B cell (primary cell): ENCODE data around the gene BIK. TPM values are rescaled to one million over a fixed set of nuclear protein-coding genes. Genes with fewer than 3 reads are reported as not detected.
A peak's percentile ranks its signal among the peaks of the same experiment; 100 is the strongest.

Experiments
- ATAC-seq: fragments of 200-7000 bp; cut with Tn5 transposase; one replicate; pipeline ENCODE4 v1.10.0; 2021; ENCODE audit warnings: low read depth, mild to moderate bottlenecking, moderate number of reproducible peaks, moderate library complexity
- CTCF ChIA-PET: fragments of 350-600 bp; sonication (Branson Sonifier 250); formaldehyde crosslinking; loops from one replicate; lab custom pipeline; 2021; ENCODE audit warnings: antibody characterized with exemption, inconsistent platforms; lab: Charles Lee
- POLR2A ChIA-PET: fragments of 350-600 bp; sonication (Branson Sonifier 250); formaldehyde crosslinking; loops from one replicate; lab custom pipeline; 2021; ENCODE audit warnings: antibody characterized with exemption; lab: Charles Lee
- DNase-seq: peaks from one replicate; pipeline ENCODE4 v3.0.0; 2013
- H2AFZ ChIP-seq: 2 replicates; pipeline ENCODE4 v1.6.1; 2012; ENCODE audit warnings: mild to moderate bottlenecking, low read depth, low read length; ENCODE audit not compliant: insufficient read depth, poor library complexity, severe bottlenecking
- H3K27ac ChIP-seq, 2 donors: 1 replicate in 1 of 2; 2 replicates in 1 of 2; pipeline ENCODE4 v1.5.1; 2012 to 2013; ENCODE audit warnings: low read length in 2 of 2, mild to moderate bottlenecking in 2 of 2, moderate library complexity in 1 of 2
- H3K27me3 ChIP-seq, 4 experiments: fragments of 200-600 bp in 1 of 4; sonication (generic) in 1 of 4; replicated peaks in 1 of 4; 1 replicate in 2 of 4; 2 replicates in 2 of 4; pipeline versions ENCODE4 v1.6.1 to v1.7.0; 2013 to 2016; ENCODE audit warnings: low read length in 3 of 4, mild to moderate bottlenecking in 2 of 4, mixed read lengths in 1 of 4, moderate library complexity in 1 of 4; ENCODE audit not compliant: insufficient read depth in 4 of 4, control insufficient read depth in 3 of 4; ENCODE audit errors: control extremely low read depth in 1 of 4
- H3K36me3 ChIP-seq, 2 experiments: replicated peaks in 1 of 2; 1 replicate in 1 of 2; 2 replicates in 1 of 2; pipeline versions ENCODE4 v1.6.1 to v1.7.1; 2013; ENCODE audit warnings: low read length in 1 of 2; ENCODE audit not compliant: insufficient read depth in 2 of 2, control insufficient read depth in 1 of 2; ENCODE audit errors: control extremely low read depth in 1 of 2, extremely low read depth in 1 of 2
- H3K4me1 ChIP-seq, 2 donors: fragments of 200-600 bp in 1 of 2; sonication (generic) in 1 of 2; 1 replicate in 1 of 2; 2 replicates in 1 of 2; pipeline versions ENCODE4 v1.5.1 to v1.6.1; 2013 to 2017; ENCODE audit warnings: low read length in 2 of 2; ENCODE audit not compliant: control insufficient read depth in 2 of 2, insufficient read depth in 2 of 2
- H3K4me2 ChIP-seq: replicated peaks from 2 replicates; pipeline ENCODE3; 2012; ENCODE audit warnings: mild to moderate bottlenecking, low read depth, low read length; ENCODE audit not compliant: poor library complexity, severe bottlenecking
- H3K4me3 ChIP-seq, 5 experiments: fragments of 200-600 bp in 1 of 5; sonication (generic) in 1 of 5; 1 replicate in 3 of 5; 2 replicates in 2 of 5; pipeline versions ENCODE4 v1.5.1 to v1.7.0; 2011 to 2016; ENCODE audit warnings: low read length in 4 of 5, mild to moderate bottlenecking in 4 of 5, low read depth in 2 of 5, control low read depth in 1 of 5, moderate library complexity in 1 of 5; ENCODE audit not compliant: insufficient read depth in 1 of 5; ENCODE audit errors: control extremely low read depth in 1 of 5, extremely low read depth in 1 of 5
- H3K79me2 ChIP-seq: fragments of 200-600 bp; sonication (generic); one replicate; pipeline ENCODE4 v1.6.0; 2016; ENCODE audit warnings: low read length; ENCODE audit not compliant: control insufficient read depth, insufficient read depth
- H3K9ac ChIP-seq: fragments of 200-600 bp; sonication (generic); 2 replicates; pipeline ENCODE4 v1.6.1; 2017; ENCODE audit warnings: mild to moderate bottlenecking, low read length, moderate library complexity
- H3K9me3 ChIP-seq, 3 donors: one replicate each; pipeline versions ENCODE4 v1.6.1 to v1.7.1; 2013; ENCODE audit warnings: low read length in 2 of 3; ENCODE audit not compliant: control insufficient read depth in 2 of 3, insufficient read depth in 1 of 3; ENCODE audit errors: control extremely low read depth in 1 of 3
- H4K20me1 ChIP-seq: 2 replicates; pipeline ENCODE4 v1.6.0; 2012; ENCODE audit warnings: mild to moderate bottlenecking, low read length; ENCODE audit not compliant: insufficient read depth, control insufficient read depth, poor library complexity, severe bottlenecking
- H3K27ac Mint-ChIP-seq: one replicate; pipeline ENCODE4 v1.8.0; 2021; ENCODE audit warnings: mixed read lengths
- H3K27me3 Mint-ChIP-seq: one replicate; pipeline ENCODE4 v1.8.0; 2021; ENCODE audit warnings: mixed read lengths
- H3K4me1 Mint-ChIP-seq: one replicate; pipeline ENCODE4 v1.8.0; 2021; ENCODE audit warnings: mixed read lengths
- H3K4me3 Mint-ChIP-seq: one replicate; pipeline ENCODE4 v1.8.0; 2021; ENCODE audit warnings: mixed read lengths
- H3K9me3 Mint-ChIP-seq: one replicate; pipeline ENCODE4 v1.8.0; 2022; ENCODE audit warnings: mixed read lengths; ENCODE audit not compliant: insufficient read depth
- CTCF ChIP-seq: fragments of 200-600 bp; IDR thresholded peaks from one replicate; pipeline ENCODE4 v1.8.0; 2022; ENCODE audit warnings: antibody characterized with exemption, mild to moderate bottlenecking
- EZH2 ChIP-seq: IDR thresholded peaks from 2 replicates; pipeline ENCODE4 v1.6.1; 2012; ENCODE audit warnings: borderline replicate concordance, low read depth, mild to moderate bottlenecking, moderate library complexity, low read length; ENCODE audit not compliant: insufficient read depth, poor library complexity, severe bottlenecking
- WGBS: methylation state at CpG from one replicate; pipeline ENCODE4 v1.1.5; 2013; ENCODE audit warnings: missing lambda C conversion rate; ENCODE audit not compliant: insufficient coverage; 5-methylcytosine and 5-hydroxymethylcytosine counted together
- intact Hi-C: fragments of 100-400 bp; cut with micrococcal nuclease; formaldehyde crosslinking; loops from one replicate; pipeline ENCODE4 v1.10.0; 2022
- polyA plus RNA-seq: library from polyadenylated mRNA; depleted of rRNA; stranded (reverse); fragments of >200 nt; gene quantifications from 2 replicates; pipeline ENCODE4 v1.2.3, GENCODE V29; 2012
- total RNA-seq, 2 donors: library from RNA; stranded (reverse); fragments of 120-200 nt in 1 of 2; gene quantifications; 1 replicate in 1 of 2; 2 replicates in 1 of 2; pipeline versions ENCODE4 v1.2.3 to v1.2.4, GENCODE V29; 2013 to 2022

BIK gene
- total and polyA plus RNA-seq, 2 donors (not counting 1 experiment from before 2014, with no cell fraction given): 1.3 to 2.7 TPM

- POLR2A ChIA-PET: no interaction called here
- no peak overlapping the region for H3K4me2 ChIP-seq
- H3K79me2 ChIP-seq: peaks cover 9% of the 10 kb centered on the region
Measured at GRCh38 chr22:43113526-43114251, 3.1 kb downstream of the BIK start.

GRCh38 chr22:43114958-43115357 lies 4.4 kb downstream of the BIK start:
- Histone ChIP-seq H3K27me3 (peaks cover 0 to 69% (median 32%) of the 10 kb centered on the region in 4 experiments), H3K4me2 (peak overlapping the region; percentile 1), H3K36me3 (no peaks in the 10 kb centered on the region), H3K4me3 (no peak overlapping the region), H3K27ac (no peak overlapping the region), H3K9me3 (peaks cover 0 to 17% (median 0%) of the 10 kb centered on the region in 3 donors), H4K20me1 (peaks cover 8% of the 10 kb centered on the region), H3K9ac (no peak overlapping the region), H3K79me2 (peaks cover 9% of the 10 kb centered on the region), H2AFZ (no peak overlapping the region), H3K4me1 (peaks cover 63 to 81% of the 10 kb centered on the region in 2 donors)
- Mint-ChIP-seq H3K4me3 (peak overlapping the region; percentile 23), H3K4me1 (peaks cover 57% of the 10 kb centered on the region), H3K27ac (peak overlapping the region; percentile 41), H3K9me3 (no peaks in the 10 kb centered on the region), H3K27me3 (peaks cover 37% of the 10 kb centered on the region)
- no peak for ATAC-seq
- no peak for DNase-seq
- TF ChIP-seq EZH2 (no peak), CTCF (no peak)
- POLR2A ChIA-PET: no interaction called here
- intact Hi-C loops: no loop called here
- WGBS: 47% methylated on average over 5 of the region's 5 CpGs
- CTCF ChIA-PET: no interaction called here

More at GRCh38 chr22:43113526-43114251, 3.1 kb downstream of the BIK start:
- Histone ChIP-seq H3K9me3 (peaks cover 0 to 16% (median 0%) of the 10 kb centered on the region in 3 donors), H3K4me1 (peaks cover 52 to 70% of the 10 kb centered on the region in 2 donors), H3K9ac (no peak overlapping the region), H3K36me3 (no peaks in the 10 kb centered on the region), H4K20me1 (peaks cover 8% of the 10 kb centered on the region), H3K4me3 (no peak overlapping the region), H2AFZ (no peak overlapping the region), H3K27me3 (peaks cover 0 to 71% (median 34%) of the 10 kb centered on the region in 4 experiments), H3K27ac (no peak overlapping the region)
- DNase-seq: no peak
- Mint-ChIP-seq H3K27ac (no peak overlapping the region), H3K27me3 (peaks cover 35% of the 10 kb centered on the region), H3K9me3 (no peaks in the 10 kb centered on the region), H3K4me1 (peaks cover 45% of the 10 kb centered on the region), H3K4me3 (no peak overlapping the region)
- intact Hi-C loops: no loop called here
- CTCF ChIA-PET: interaction anchor here (1.3 kb wide), 1 partner anchor 23 kb away, joined by 4 read pairs; no protein-coding TSS in a partner anchor
- ATAC-seq: no peak
- TF ChIP-seq EZH2: no peak
- 37% methylated on average over 5 of the region's 13 CpGs for WGBS
